BJ (cell line): Measurements from ENCODE around the gene TEX19. TPM values are rescaled to one million over a fixed set of nuclear protein-coding genes. Genes with fewer than 3 reads are reported as not detected.

Experiments
- CTCF ChIA-PET: fragments of 350-600 bp; formaldehyde crosslinking; extraction: SDS; loops from one replicate; lab custom pipeline; 2021; ENCODE audit warnings: antibody characterized with exemption, inconsistent platforms; lab: Yijun Ruan, JAX
- POLR2A ChIA-PET: fragments of 300-600 bp; sonication (Branson Sonifier 250); formaldehyde crosslinking; extraction: SDS; loops from one replicate; lab custom pipeline; 2021; ENCODE audit warnings: antibody characterized with exemption; lab: Charles Lee
- DNase-seq: peaks from one replicate; pipeline ENCODE4 v3.0.0-alpha.2; 2011; ENCODE audit warnings: low read depth
- H3K27me3 ChIP-seq: 2 replicates; pipeline ENCODE4 v1.6.0; 2011; ENCODE audit warnings: low read length; ENCODE audit not compliant: control insufficient read depth, insufficient read depth
- H3K36me3 ChIP-seq: 2 replicates; pipeline ENCODE4 v1.5.1; 2011; ENCODE audit warnings: low read length; ENCODE audit not compliant: control insufficient read depth, insufficient read depth
- H3K4me3 ChIP-seq: 2 replicates; pipeline ENCODE4 v1.5.1; 2011; ENCODE audit warnings: low read depth, mild to moderate bottlenecking, control low read depth, low read length
- CTCF ChIP-seq: IDR thresholded peaks from 2 replicates; pipeline ENCODE4 v1.5.1; 2011; ENCODE audit warnings: low read depth, mild to moderate bottlenecking, control low read depth, inconsistent platforms, low read length, moderate library complexity; ENCODE audit not compliant: insufficient read depth
- polyA plus RNA-seq: library from polyadenylated mRNA; depleted of rRNA; stranded (reverse); fragments of >200 nt; gene quantifications from 2 replicates; pipeline ENCODE4 v1.2.3, GENCODE V29; 2011

TEX19 gene
- polyA plus RNA-seq, 1 experiment = 0.06 TPM

GRCh38 chr17:82394278-82394677, 35.2 kb downstream of the TEX19 start:
- Histone ChIP-seq H3K36me3 (no peaks in the 10 kb centered on the region; the same call in 1 of the 2 replicates), H3K27me3 (no peaks in the 10 kb centered on the region), H3K4me3 (no peak overlapping the region)
- no peak for DNase-seq
- POLR2A ChIA-PET = no interaction called here
- no peak for TF ChIP-seq CTCF
- CTCF ChIA-PET = interaction anchor here (2.0 kb wide), 1 partner anchor 36 kb away, joined by 4 read pairs; no protein-coding TSS in a partner anchor

GRCh38 chr17:82396601-82397435, 37.8 kb downstream of the TEX19 start:
- ChIA-PET POLR2A (no interaction called here), CTCF (interaction anchor here (0.6 to 0.9 kb wide), 2 partner anchors 47 to 367 kb away, joined by 4 read pairs; no protein-coding TSS in a partner anchor)
- peak; percentile 97 for DNase-seq
- no peaks in the 10 kb centered on the region; the same call in 1 of the 2 replicates for H3K36me3 ChIP-seq
- H3K27me3 ChIP-seq = no peaks in the 10 kb centered on the region
- H3K4me3 ChIP-seq = no peak overlapping the region
- no peak for TF ChIP-seq CTCF

GRCh38 chr17:82397449-82398335, 38.6 kb downstream of the TEX19 start:
- Histone ChIP-seq H3K27me3 (no peaks in the 10 kb centered on the region), H3K36me3 (peaks cover under 1% of the 10 kb centered on the region; the same call in 1 of the 2 replicates), H3K4me3 (no peak overlapping the region)
- POLR2A ChIA-PET = no interaction called here
- no peak for TF ChIP-seq CTCF
- DNase-seq = no peak
- CTCF ChIA-PET = no interaction called here

- peak; percentile 85 for DNase-seq
- TF ChIP-seq CTCF = no peak
- H3K4me3 ChIP-seq = no peak overlapping the region
- ChIA-PET CTCF (interaction anchor here (1.3 to 1.8 kb wide), 3 partner anchors 9 to 48 kb away, joined by 4 to 5 read pairs (median 4); no protein-coding TSS in a partner anchor), POLR2A (no interaction called here)
- H3K27me3 ChIP-seq = no peaks in the 10 kb centered on the region
- H3K36me3 ChIP-seq = peaks cover 3% of the 10 kb centered on the region
Measured at GRCh38 chr17:82399041-82399441, 40.0 kb downstream of the TEX19 start.
